Epithelial cell of esophagus (primary cell): ENCODE results near the gene PAX6.

Source experiments
- DNase-seq: peaks from one replicate; pipeline ENCODE4 v3.0.0; 2010; ENCODE audit warnings: low read depth
- H3K4me3 ChIP-seq: 2 replicates; pipeline ENCODE4 v1.5.1; 2011; ENCODE audit warnings: mild to moderate bottlenecking, low read length, control low read depth
- CTCF ChIP-seq: IDR thresholded peaks from 2 replicates; pipeline ENCODE4 v1.5.1; 2011; ENCODE audit warnings: low read depth, mild to moderate bottlenecking, low read length, control low read depth, inconsistent platforms; ENCODE audit not compliant: insufficient read depth; ENCODE audit errors: missing control alignments

The PAX6 gene

GRCh38 chr11:31808721-31809540 is 2.2 kb downstream of the PAX6 start:
- no peak overlapping the region for H3K4me3 ChIP-seq
- TF ChIP-seq CTCF: no peak
- DNase-seq: no peak

- no peak for DNase-seq
- H3K4me3 ChIP-seq: no peak overlapping the region
Measured at GRCh38 chr11:31807799-31808667, 3.1 kb downstream of the PAX6 start.

DNA sequence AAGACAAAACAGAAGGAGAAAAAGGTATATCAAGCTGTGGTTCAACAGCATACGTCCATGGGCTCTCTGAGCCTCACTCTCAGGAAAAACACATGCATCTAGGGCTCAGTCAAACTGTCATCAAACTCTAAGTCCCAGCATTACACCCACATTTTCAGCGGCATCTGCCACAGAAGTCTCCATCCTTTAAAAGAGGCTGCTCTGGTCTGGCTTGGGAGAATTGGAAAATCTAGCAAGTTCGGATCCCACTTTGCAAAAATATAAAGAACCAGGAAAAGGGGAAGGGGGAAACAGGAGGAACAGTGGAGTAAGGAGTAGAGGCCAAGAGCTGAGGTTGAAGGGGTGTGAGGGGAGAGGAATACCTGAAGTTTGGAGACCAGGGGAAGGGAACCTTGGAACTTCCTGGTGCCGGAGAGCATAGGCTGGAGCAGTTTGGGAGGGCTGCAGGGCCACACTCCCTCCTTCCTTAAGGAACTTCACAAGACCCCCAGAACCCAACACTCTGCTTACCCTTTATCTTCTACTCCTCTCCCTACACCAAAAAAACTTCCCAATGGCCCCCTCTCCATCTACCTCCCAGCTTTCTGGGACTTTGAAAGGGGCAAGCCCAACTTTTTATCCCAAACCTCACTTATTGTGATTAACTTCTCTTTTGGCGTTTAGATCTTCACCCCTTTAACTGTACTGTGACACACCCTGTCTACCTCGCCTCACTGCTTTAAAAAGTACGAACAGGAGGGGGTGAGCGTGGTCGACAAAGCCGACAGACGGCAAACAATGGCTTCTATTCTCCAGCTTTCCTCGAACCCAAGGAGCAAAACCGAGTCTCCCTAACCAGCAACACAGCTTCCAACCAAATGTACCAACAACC is 4.0 kb downstream of the PAX6 start:
- no peak for DNase-seq
- TF ChIP-seq CTCF: no peak
- no peak overlapping the region for H3K4me3 ChIP-seq

More at GRCh38 chr11:31807799-31808667, 3.1 kb downstream of the PAX6 start:
- TF ChIP-seq CTCF: no peak

DNA sequence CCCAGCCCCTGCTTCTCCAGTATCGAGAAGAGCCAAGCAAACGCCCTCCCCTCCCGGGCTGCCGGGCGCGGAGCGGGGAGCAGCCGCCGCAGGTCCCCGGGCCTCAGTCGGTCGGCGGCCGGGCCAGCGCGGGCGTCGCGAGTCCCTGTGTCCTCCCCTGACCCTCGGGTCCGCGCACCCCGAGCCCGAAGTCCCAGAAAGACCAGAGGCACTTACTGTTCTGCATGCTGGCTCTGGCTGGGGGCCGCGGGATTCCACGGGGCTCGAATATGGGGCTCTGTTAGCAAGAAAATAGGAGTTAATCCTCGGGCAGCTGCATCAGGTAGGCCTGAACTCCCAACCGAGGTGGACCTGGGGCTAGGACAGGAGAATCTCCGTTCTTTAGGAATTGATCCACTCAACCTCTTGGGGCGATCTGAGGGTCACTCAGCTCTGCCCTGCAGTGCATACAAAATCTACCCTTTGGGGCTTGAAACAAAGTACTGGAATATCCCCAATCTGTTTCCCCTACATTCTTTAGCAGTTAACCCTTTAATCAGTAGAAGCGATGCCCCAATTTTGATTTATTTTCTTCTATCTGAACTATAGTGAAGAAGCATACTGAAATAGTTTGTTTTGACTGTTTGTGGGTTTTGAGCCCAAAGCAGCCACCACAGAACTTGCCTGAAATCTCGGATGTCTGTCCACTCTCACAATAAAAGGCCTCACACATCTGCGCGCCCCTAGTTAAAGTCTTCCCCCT is 4.8 kb downstream of the PAX6 start:
- no peak for DNase-seq
- H3K4me3 ChIP-seq: no peak overlapping the region
- no peak for TF ChIP-seq CTCF

DNA sequence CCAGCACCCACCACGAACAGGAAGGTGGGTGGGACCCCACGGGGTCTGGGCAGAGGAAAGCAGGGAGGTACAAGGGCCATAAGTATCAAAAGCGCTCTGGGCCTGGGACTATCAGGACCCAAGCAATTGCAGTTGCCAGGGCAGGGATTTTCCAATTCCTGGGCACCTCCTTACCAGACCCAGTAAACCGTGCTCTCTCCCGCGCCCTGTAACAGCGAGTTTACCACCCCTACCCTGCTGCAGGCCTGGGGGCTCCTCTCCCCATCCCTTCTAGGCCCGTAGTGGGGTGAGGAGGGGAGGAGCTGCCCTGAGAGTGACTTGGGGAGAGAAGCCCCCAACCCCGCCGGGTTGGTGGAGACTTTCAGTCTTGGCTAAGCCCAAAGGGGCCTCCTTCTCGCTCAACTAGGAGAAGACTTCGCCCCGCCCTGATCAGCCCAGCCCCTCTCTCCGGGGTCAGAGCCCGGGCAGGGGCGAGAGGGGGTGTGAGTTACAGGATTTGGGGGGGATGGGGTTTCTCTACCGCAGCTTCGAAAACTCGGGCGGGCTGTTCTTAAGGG is 5.4 kb downstream of the PAX6 start:
- no peak for TF ChIP-seq CTCF

More for the DNA sequence above, 5.4 kb downstream of the PAX6 start:
- H3K4me3 ChIP-seq: no peak overlapping the region
- no peak for DNase-seq
